GM19452 (cell line): ENCODE results near the gene BBC3.
A peak's percentile ranks its signal among the peaks of the same experiment; 100 is the strongest.
"Not testable (repeated sequence)": the region's sequence is repeated elsewhere in the genome, so short reads cannot be mapped to it uniquely, and the experiment has no call there.

Experiments used
- ATAC-seq: cut with Tn5 transposase; IDR thresholded peaks from one replicate; pipeline ENCODE4 v1.9.1; 2021; ENCODE audit not compliant: unreplicated experiment

BBC3 gene, protein sequence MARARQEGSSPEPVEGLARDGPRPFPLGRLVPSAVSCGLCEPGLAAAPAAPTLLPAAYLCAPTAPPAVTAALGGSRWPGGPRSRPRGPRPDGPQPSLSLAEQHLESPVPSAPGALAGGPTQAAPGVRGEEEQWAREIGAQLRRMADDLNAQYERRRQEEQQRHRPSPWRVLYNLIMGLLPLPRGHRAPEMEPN

GRCh38 chr19:47230921-47231214, at the start of gene BBC3:
BBC3 (minus strand) TSS chr19:47231199; CDS start chr19:47228431, 2,768 bp downstream.
- no peak for ATAC-seq

GRCh38 chr19:47280183-47280797, 49.3 kb upstream of the BBC3 start:
- ATAC-seq, result no peak

DNA sequence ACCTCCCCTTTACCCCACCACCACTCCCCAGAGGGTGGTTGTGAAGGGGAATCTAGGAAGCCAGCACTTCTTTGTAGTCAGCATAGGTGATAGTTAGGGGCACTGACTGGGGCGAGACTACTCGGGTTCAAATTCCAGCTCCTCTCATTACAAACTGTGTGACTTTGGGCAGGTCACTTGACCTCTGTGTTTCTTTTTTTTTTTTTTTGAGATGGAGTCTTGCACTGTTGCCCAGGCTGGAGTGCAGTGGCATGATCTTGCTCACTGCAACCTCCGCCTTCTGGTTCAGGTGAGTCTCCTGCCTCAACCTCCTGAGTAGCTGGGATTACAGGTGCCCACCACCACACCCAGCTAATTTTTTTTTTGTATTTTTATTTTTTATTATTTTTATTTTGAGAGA, 45.5 kb upstream of the BBC3 start:
- ATAC-seq, result not testable (repeated sequence)

DNA sequence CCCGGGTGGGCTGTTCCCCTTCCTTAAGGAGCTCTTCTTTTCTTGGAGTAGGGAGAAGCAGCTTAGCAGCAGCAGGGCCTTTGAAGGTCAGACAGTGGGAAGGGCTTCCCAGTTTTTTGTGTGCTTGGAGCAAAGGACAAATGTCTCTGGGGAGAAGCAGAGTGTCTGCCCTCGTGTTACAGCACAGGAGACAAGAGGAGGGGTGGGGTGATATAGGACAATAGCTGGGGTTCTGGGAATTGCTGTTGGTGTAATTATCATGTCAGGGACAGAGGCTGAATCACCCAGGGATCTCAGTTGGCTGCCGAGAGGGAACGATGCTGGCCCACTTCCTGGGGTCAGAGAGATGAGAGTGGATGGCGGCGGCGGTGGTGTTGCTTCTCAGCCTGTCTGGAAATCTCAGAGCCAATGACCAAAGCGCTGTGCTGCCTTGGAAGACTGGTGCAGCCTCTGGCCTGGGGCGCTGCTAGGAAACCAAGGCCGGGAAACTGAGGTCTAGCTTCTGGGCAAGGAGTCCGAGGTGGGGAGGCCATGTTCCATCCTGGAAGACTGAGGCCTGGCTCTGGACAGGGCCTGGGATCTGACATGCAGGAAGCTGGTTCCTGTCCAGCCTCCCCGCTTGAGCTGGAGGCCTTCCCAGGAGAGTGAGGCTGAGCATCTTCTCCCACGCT, 44.9 kb upstream of the BBC3 start:
- ATAC-seq, result no peak

- ATAC-seq, result no peak
These were observed 44.1 kb upstream of the BBC3 start for GRCh38 chr19:47274891-47275761.

GRCh38 chr19:47274071-47274890, 43.3 kb upstream of the BBC3 start, which contains the start of gene INAFM1:
INAFM1 (plus strand) TSS chr19:47274885; CDS start chr19:47274920, 35 bp downstream.
- ATAC-seq, result peak; percentile 49

- peak; percentile 60 for ATAC-seq
These were observed 42.5 kb upstream of the BBC3 start for GRCh38 chr19:47273313-47274070.

GRCh38 chr19:47272448-47273312, 41.7 kb upstream of the BBC3 start:
- no peak for ATAC-seq

- ATAC-seq, result no peak
These were observed 41.0 kb upstream of the BBC3 start for GRCh38 chr19:47271949-47272348.

GRCh38 chr19:47270408-47270807, 39.4 kb upstream of the BBC3 start:
- ATAC-seq, result no peak

DNA sequence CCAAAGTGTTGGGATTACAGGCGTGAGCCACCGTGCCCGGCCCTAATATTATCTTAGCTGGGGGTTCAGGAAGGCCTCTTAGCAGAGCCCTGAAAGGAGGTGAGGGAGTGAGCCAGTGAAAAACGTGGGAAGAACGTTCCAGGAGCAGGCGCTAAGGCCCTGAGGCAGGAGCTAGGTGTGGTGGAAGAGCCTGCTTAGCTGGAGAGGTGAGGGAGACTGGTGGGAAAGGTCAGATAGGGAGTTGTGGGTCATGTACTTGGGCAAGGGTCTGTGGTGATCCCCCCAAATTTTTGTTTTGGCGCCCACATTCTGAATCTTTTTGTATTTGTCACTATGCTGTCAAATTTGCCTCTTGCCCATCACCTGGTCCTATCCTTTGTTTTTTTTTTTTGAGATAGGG, 38.6 kb upstream of the BBC3 start:
- ATAC-seq, result no peak

- ATAC-seq, result no peak
These were observed 37.0 kb upstream of the BBC3 start for GRCh38 chr19:47268028-47268427.

GRCh38 chr19:47267350-47267759, 36.4 kb upstream of the BBC3 start:
- no peak for ATAC-seq

DNA sequence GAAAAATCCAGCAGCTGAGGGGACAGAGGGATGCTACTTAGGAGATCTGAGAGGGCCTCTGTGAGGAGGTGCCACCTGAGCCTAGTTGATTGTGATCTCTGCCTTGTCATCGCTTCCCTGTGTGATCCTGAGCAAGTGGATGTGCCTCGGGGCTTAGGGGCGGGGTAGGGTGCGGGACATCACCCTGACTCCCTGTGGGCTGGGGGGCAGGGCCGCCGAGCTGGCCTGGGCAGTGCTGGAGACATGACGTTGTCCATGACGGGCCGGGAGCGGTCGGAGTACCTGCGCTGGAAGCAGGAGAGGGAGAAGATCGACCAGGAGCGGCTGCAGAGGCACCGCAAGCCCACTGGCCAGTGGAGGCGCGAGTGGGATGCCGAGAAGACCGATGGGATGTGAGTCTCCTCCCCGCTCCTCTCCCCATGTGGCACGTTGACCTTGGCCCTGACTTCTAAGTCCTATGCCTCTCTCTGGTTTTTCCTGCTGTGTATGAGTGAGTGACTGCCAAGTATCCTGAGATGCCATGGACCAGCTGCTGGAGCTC, 35.5 kb upstream of the BBC3 start:
- ATAC-seq, result no peak

GRCh38 chr19:47264629-47265028, 33.6 kb upstream of the BBC3 start:
- no peak for ATAC-seq

- peak; percentile 76 for ATAC-seq
These were observed 31.2 kb upstream of the BBC3 start for GRCh38 chr19:47261946-47262793.

GRCh38 chr19:47260476-47260875, 29.5 kb upstream of the BBC3 start:
- no peak for ATAC-seq
